Activated CD4-positive, CD25-positive, alpha-beta regulatory T cell (primary cell): Measurements from ENCODE around the gene FAT1.

ENCODE experiments used
- DNase-seq, 4 experiments: peaks; one replicate each; lab custom pipeline; 2025; lab: John Stamatoyannopoulos, UW

The FAT1 gene

DNA sequence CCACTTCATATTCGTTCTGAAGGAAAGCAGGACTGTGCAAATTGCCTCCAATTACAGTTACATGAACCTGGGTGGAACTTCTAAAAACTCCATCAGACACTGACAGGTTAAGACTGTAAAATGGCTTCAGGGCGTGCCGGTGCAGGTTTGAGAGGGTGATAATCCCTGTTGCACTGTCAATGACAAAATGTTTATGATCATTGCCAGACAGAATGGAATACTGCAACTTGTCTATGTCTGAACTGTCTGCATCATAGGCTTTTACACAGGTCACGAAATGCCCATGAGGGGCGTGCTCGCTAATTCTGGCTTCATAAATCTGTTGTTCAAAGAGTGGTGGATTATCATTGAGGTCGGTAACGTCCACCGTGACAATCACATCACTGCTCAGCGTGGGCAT is 104.6 kb downstream of the FAT1 start:
- no peak for DNase-seq

GRCh38 chr4:186617921-186618320 is 105.7 kb downstream of the FAT1 start:
- DNase-seq: no peak

- no peak for DNase-seq
Observed at GRCh38 chr4:186607490-186607889, 116.2 kb downstream of the FAT1 start.

- DNase-seq: no peak
Observed at GRCh38 chr4:186606591-186606992, 117.1 kb downstream of the FAT1 start.

DNA sequence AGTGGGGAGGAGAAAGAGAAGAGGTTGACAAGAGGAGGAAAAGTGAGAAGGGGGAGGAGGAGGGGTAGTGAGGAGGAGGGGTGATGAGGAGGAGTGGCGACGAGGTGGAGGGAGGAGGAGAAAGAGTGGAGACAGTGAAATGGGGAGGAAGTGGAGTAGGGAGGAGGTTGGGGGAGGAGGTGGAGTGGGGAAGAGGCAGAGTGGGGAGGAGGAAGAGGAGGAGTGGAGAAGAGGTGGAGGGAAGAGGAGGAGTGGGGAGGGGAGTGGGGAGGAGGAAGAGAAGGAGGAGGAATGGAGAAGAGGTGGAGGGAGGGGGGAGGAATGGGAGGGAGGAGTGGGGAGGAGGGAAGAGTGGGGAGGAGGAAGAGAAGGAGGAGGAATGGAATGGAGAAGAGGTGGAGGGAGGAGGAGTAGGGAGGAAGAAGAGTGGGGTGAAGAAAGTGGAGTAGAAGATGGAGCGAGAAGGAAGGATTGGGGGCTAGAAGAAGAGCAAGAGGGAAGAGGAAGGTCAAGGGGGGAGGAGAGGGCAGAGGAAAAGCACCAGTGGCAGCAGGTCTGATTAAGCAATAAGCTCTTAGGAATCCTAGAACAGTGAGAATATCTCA is 118.3 kb downstream of the FAT1 start:
- DNase-seq: no peak

DNA sequence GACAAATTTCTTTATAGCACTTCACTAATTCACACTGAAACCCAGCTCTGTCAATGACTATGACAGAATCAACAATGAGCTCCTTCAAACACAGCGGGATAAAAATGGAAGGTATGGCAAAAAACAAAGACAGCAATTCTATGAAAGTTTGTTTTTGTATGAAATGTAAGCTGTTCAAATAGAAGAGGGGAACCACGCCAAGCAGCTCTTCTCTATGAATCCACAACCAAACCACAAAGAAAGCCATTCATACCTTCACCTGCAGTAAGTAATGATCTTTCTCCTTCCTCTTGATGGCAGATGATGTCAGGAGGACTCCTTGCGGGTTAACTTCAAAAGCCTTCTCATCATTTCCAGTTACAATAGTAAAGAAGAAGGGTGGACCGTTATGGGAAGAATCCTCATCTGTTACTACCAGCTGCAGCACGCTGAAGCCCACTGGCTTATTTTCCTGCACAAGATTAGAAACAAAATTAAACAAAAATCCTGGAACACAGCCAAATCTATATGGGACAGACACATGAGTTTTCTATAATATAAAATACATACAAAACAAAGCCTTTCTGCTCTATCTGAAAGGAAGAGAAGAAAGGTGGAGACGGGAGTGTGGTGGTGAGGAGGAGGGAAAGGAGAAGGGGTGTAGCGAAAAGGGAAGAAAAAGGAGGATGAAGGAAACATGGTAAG is 119.4 kb downstream of the FAT1 start:
- no peak for DNase-seq

- no peak for DNase-seq
Observed at GRCh38 chr4:186602978-186603377, 120.7 kb downstream of the FAT1 start.

DNA sequence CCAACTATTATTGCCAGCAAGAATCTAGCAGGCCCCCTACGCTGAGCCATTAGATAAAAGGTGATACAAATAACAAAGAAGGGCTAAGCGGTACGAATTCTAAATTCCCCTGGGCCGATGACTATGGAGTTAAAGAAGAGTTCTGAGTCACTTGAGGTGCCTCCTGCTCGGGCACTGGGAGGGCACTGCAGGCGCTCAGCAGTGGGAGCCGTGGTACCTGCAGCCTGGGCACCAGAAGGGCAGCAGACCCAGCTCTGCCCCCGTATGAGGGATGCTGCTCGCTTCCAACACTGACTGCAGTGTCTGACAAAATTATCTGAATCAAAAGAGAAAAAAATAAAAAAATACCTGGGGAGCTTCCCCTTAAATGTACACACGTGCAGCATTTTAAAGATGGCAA is 124.2 kb downstream of the FAT1 start:
- DNase-seq: no peak

DNA sequence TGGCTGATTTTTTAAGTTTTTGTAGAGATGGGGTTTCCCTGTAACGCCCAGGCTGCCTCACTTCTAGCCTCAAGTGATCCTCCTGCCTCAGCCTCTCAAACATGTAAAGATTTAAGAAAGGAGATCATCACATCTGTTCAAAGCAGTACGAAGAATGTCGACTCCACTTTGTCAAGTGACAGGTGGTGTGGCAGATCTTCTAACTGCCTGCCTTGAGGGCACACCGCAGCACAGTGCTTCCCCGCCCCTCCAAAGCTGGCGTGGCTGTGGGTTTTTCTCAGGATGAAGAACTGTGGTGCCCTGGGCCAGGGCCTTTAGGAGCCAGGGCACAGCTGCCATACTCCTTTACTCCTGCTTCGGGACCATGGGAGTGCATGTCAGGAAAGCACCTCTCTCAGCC is 125.0 kb downstream of the FAT1 start:
- no peak for DNase-seq

GRCh38 chr4:186596850-186597390 is 126.7 kb downstream of the FAT1 start:
- DNase-seq: no peak

GRCh38 chr4:186596346-186596745 is 127.3 kb downstream of the FAT1 start:
- no peak for DNase-seq

DNA sequence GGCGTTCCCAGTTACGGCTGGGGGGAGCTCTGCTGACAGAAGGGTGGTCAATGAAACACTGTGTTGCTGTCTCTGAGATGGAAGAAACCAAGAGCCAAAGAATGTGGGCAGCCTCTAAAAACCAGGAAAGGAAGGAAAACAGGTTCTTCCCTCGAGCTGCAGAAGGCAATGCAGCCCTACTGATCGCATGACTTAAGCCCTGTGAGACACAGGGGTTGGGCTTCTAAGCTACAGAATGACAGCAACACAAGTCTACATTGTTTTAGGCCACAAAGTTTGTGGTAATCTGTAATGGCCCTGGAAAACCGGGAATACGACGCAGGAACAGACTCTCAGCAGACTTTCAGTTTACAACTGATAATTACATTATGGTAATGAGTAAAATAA is 130.1 kb downstream of the FAT1 start:
- DNase-seq: no peak

DNA sequence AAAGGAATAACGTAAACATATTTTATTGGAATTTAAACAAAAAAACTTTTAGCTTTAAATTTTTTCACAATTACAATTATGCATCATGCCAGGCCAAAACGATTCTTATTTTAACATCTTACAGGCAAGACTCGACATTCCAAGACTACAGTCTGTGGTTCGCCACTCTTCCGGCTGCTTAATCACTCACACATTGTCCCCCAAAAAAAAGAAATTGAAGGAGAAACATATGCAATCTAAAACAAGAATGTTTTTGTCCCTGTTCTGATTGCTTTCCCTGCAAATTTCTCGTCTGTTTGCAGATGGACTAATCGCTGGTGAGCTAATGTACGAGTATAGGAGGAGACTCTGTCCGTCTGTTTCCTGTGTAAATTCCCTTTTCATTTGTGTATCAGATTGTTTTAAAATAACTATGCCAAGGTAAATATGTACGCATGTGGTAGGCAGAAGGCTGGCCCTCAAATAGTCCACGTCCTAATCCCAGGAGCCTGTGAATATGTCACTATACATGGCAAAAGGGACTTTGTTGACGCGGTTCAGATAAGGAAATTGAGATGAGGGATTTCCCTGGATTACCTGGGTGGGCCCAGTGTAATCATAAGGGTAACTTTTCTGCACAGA is 130.6 kb downstream of the FAT1 start:
- no peak for DNase-seq

GRCh38 chr4:186592445-186592844 is 131.2 kb downstream of the FAT1 start:
- DNase-seq: no peak

DNA sequence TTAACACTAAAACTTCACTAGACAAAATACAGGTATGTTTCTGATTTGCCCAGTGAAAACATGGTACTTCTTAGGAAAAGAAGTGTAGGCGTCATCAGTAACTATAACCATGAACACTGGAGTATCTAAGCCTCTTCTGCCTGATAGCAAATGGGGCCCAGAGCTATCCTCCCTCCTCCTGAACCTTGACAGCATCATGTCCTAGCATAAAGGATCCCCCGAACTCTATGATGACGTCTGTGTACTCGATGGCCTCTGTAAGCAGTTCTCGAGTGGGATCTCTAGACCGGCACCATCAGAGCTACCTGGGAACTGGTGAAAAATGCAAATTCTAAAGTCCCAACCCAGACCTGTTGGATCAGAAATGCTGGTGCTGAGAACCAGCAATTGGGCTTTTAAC is 132.0 kb downstream of the FAT1 start:
- DNase-seq: no peak

DNA sequence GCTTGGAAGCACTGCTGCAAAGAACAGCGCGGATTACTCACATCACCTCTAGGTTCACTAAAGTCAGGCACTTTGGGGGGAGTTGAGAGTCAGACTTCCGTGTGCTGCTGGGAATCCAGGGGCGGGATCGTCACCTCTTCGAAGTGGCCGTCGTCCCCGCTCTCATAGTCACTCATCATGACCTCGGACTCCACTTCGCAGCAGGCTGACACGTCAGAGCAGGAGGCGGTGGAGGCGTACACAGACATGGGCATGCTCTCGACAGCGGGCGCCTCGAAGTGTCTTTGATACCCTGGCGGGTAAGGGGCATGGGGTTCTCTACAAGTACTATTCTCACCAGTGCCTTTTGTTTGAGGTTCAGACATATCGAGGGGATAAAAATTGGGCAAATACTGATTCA is 135.2 kb downstream of the FAT1 start:
- no peak for DNase-seq

DNA sequence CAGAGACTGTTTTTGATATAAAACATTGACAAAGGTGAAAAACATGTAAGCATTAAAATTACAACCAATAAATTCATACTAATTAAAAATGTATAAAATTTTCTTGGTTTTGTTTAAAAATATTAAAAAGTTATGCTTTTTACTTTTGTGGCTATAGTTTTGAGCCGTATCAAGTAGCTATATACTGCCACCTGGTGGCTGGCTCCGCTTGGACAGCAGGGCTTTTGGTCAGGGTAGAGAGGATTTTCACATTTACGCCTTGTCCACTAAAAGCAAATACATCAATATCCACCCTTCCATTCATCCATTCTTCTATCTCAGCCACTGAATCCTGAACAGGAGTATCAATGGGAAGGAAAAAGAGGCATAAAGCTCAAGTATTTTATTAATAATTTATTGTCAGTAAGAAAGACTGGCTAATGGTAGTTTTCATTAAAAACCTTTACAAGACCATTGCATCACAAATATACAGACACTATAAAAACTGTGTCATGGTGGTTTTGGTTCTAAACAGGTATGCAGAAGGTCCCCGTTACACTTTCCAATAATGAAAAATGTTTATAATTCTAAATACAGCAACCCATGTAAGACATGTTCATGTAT is 136.1 kb downstream of the FAT1 start:
- peak; percentile 6 to 32 (median 16) for DNase-seq

GRCh38 chr4:186586205-186586604 is 137.5 kb downstream of the FAT1 start:
- no peak for DNase-seq

- DNase-seq: no peak
Observed at GRCh38 chr4:186584912-186585311, 138.7 kb downstream of the FAT1 start.

DNA sequence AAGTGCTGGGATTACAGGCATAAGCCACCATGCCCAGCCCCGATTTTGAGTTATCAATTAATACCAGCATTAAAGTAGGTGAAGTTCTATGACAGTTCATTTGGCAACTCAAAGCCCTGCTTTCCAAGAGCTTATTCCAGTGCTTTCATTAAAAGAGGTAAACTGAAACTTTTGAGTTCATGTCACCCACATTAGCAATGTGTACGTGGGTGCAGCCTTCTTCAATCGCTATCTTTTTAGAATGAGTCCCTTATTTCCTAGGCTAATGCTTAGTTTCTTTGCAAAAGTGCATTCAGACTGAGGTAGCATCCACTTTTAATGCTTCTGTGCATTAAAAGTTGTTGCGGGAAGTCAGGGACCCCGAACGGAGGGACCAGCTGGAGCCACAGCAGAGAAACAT is 142.2 kb downstream of the FAT1 start:
- DNase-seq: no peak

DNA sequence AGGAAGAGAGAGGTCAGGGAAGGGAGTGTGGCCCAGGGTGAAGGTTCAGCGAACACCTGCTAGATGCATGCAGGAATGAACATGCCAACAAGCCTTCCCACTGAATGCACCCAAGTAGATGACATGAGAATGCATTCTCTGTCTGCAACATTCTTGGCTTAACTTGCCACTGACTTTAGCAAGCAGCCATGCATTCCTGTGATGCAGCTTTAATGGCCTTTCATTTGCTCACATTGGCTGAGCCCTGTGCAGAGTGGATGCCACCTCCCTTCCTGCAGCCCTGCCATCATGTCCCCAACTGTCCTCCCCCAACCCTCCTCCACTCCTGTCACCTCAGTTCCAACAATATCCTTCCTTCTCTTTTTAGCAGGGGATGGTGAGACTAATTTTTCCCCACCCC is 143.0 kb downstream of the FAT1 start:
- no peak for DNase-seq

DNA sequence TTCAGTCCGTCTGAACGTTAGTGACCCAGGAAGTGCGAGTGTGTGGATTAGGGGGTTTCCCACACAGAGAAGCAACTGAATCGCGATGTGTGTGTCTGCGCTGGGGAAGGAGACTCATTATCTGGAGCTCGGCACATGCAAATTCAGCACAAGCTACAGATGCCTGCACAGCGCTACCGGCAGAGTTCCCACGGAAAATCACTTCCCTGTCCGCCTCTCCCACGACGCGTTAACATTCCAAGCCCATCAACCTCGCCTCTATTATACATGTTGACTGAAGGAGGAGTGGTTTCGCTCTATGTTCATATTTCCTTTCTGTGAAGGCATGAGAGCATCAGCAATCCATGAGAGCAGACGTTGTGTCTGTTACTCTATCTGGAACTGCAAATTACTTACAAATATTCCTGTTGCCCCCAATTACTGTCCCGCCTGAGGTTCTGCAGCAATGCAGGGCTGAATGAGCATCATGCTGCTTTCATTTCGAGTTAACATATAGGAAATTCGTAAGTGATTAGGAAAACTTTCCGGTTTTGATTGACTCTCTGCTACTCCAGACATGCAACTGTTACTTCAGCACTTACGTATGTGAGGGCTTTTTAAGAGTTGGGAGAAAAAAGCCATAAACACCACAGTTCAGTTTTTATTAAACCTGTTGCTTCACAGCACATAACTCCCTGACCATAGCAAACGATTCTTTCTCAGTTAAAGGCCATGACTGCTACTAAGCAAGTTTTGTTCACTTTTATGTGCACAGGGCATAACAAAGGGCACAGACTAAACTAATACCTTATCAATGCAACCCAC is 153.3 kb downstream of the FAT1 start:
- DNase-seq: no peak
